ENCODE results near the gene ZRANB3. TPM values are rescaled to one million over a fixed set of nuclear protein-coding genes. Genes with fewer than 3 reads are reported as not detected.

The ZRANB3 gene
- total and polyA plus RNA-seq, 2 donors (not counting 1 experiment from before 2014, with no cell fraction given): 4.8 to 7.4 TPM

DNA sequence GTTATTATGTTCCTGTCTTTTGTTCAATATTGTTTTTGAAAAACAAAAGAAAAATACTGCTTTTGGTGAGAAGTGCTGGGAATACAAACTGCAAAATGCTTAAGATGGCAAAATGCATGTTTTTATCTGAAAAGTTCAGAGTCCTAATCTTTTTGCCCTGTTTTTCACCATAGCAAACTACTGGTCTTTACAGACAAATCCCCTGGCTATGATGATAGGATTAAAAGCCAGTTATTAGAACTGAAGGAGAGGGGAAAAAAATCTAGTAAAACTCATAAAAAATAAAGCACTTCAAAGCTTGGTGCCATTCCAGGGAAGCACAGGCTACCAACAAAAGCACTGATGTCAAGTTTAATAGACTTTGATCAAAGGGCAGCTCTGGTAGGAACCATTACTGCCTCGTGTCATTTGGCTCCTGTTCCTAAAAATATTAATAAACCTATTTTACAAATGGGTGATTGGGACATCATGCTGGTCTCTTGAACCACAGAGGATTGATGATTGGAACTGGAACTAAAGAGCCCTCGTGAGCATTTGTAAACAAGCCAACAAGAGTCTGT is 284.2 kb downstream of the ZRANB3 start:
- H3K27me3 ChIP-seq (ENCODE audit: control insufficient read depth, insufficient read depth, low read length): no peaks in the 10 kb centered on the region
- H3K4me3 ChIP-seq (replicated peaks in 1 of 4; ENCODE audit: control extremely low read depth in 1 of 4, insufficient read depth in 1 of 4, low read depth in 3 of 4, low read length in 4 of 4): no peak overlapping the region
- no peak overlapping the region for H3K9ac ChIP-seq (ENCODE audit: insufficient read depth, low read length)
- H3K79me2 ChIP-seq (ENCODE audit: control insufficient read depth, insufficient read depth, low read length): no peaks in the 10 kb centered on the region
- H3K4me1 ChIP-seq (ENCODE audit: control insufficient read depth, extremely low read depth, insufficient read depth, low read length): no peaks in the 10 kb centered on the region
- H3K9me3 ChIP-seq (ENCODE audit: control insufficient read depth, insufficient read depth, low read depth, low read length): no peaks in the 10 kb centered on the region
- no peak for DNase-seq (ENCODE audit: low read depth in 2 of 2)
- TF ChIP-seq, protein P1, sequence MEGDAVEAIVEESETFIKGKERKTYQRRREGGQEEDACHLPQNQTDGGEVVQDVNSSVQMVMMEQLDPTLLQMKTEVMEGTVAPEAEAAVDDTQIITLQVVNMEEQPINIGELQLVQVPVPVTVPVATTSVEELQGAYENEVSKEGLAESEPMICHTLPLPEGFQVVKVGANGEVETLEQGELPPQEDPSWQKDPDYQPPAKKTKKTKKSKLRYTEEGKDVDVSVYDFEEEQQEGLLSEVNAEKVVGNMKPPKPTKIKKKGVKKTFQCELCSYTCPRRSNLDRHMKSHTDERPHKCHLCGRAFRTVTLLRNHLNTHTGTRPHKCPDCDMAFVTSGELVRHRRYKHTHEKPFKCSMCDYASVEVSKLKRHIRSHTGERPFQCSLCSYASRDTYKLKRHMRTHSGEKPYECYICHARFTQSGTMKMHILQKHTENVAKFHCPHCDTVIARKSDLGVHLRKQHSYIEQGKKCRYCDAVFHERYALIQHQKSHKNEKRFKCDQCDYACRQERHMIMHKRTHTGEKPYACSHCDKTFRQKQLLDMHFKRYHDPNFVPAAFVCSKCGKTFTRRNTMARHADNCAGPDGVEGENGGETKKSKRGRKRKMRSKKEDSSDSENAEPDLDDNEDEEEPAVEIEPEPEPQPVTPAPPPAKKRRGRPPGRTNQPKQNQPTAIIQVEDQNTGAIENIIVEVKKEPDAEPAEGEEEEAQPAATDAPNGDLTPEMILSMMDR (conservative IDR thresholded peaks at IDR 0.05 in 1 of 2, IDR thresholded peaks at IDR 0.05 in 1 of 2; ENCODE audit: low read depth in 1 of 2, low read length in 2 of 2): no peak
- TF ChIP-seq EZH2 (IDR thresholded peaks at IDR 0.05; ENCODE audit: low read length, missing control alignments): no peak
- no peaks in the 10 kb centered on the region for H4K20me1 ChIP-seq (ENCODE audit: control insufficient read depth, extremely low read depth, insufficient read depth, low read length)
- H2AFZ ChIP-seq (ENCODE audit: low read length): no peak overlapping the region
- H3K27ac ChIP-seq (ENCODE audit: insufficient read depth, low read length): no peak overlapping the region
- H3K36me3 ChIP-seq (ENCODE audit: control insufficient read depth, insufficient read depth, low read length): no peaks in the 10 kb centered on the region
- H3K4me2 ChIP-seq (ENCODE audit: extremely low read depth, insufficient read depth, low read length): no peak overlapping the region

DNA sequence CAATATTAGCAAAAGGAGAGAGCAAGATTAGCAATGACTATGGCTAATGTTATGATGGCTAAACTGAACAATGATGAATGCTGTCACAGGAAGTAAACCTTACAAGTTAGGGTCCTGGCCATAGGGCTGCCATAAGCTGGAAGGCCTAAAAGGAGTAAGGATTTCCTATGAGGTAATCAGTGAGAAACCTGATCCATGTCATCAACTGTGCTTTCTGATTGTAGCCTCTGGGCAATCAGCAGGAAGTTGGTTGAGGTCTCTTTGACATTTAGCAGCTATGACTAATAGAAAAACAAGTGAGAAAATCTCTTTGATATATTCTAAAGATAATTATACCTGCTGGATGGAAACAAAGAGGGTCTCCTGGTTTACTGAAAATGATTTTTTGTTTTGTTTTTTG is 285.9 kb downstream of the ZRANB3 start:
- H3K4me2 ChIP-seq (ENCODE audit: extremely low read depth, insufficient read depth, low read length): no peak overlapping the region
- H4K20me1 ChIP-seq (ENCODE audit: control insufficient read depth, extremely low read depth, insufficient read depth, low read length): no peaks in the 10 kb centered on the region
- H2AFZ ChIP-seq (ENCODE audit: low read length): no peak overlapping the region
- TF ChIP-seq EZH2 (IDR thresholded peaks at IDR 0.05; ENCODE audit: low read length, missing control alignments): no peak
- TF ChIP-seq, protein P1 (conservative IDR thresholded peaks at IDR 0.05 in 1 of 2, IDR thresholded peaks at IDR 0.05 in 1 of 2; ENCODE audit: low read depth in 1 of 2, low read length in 2 of 2): no peak
- no peaks in the 10 kb centered on the region for H3K79me2 ChIP-seq (ENCODE audit: control insufficient read depth, insufficient read depth, low read length)
- H3K27me3 ChIP-seq (ENCODE audit: control insufficient read depth, insufficient read depth, low read length): no peaks in the 10 kb centered on the region
- H3K9me3 ChIP-seq (ENCODE audit: control insufficient read depth, insufficient read depth, low read depth, low read length): no peaks in the 10 kb centered on the region
- peak; percentile 36 to 67 for DNase-seq (ENCODE audit: low read depth in 2 of 2)
- H3K9ac ChIP-seq (ENCODE audit: insufficient read depth, low read length): no peak overlapping the region
- H3K36me3 ChIP-seq (ENCODE audit: control insufficient read depth, insufficient read depth, low read length): no peaks in the 10 kb centered on the region
- H3K4me3 ChIP-seq (replicated peaks in 1 of 4; ENCODE audit: control extremely low read depth in 1 of 4, insufficient read depth in 1 of 4, low read depth in 3 of 4, low read length in 4 of 4): no peak overlapping the region
- H3K4me1 ChIP-seq (ENCODE audit: control insufficient read depth, extremely low read depth, insufficient read depth, low read length): no peaks in the 10 kb centered on the region
- H3K27ac ChIP-seq (ENCODE audit: insufficient read depth, low read length): no peak overlapping the region

DNA sequence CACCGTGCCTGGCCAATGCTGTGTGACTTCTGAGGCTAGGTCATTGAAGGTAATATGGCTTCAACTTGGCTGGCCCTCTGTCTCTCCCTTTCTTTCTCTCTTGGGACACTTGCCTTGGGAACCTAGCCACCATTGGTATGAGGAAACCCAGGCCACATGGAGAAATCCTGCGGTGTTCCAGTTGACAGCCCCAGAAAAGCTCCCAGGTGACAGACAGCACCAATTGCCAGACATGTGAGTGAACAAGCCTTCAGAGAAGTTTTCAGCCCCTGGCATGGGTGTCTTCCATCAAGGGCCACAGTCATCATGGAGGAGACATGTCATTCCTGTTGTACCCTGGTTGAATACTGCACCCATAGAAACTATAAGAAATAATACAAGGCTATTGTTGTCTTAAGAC is 292.4 kb downstream of the ZRANB3 start:
- no peaks in the 10 kb centered on the region for H3K79me2 ChIP-seq (ENCODE audit: control insufficient read depth, insufficient read depth, low read length)
- no peak overlapping the region for H3K4me2 ChIP-seq (ENCODE audit: extremely low read depth, insufficient read depth, low read length)
- DNase-seq (ENCODE audit: low read depth in 2 of 2): no peak
- H4K20me1 ChIP-seq (ENCODE audit: control insufficient read depth, extremely low read depth, insufficient read depth, low read length): no peaks in the 10 kb centered on the region
- H3K4me3 ChIP-seq (replicated peaks in 1 of 4; ENCODE audit: control extremely low read depth in 1 of 4, insufficient read depth in 1 of 4, low read depth in 3 of 4, low read length in 4 of 4): no peak overlapping the region
- no peaks in the 10 kb centered on the region for H3K27me3 ChIP-seq (ENCODE audit: control insufficient read depth, insufficient read depth, low read length)
- no peaks in the 10 kb centered on the region for H3K4me1 ChIP-seq (ENCODE audit: control insufficient read depth, extremely low read depth, insufficient read depth, low read length)
- no peak overlapping the region for H3K27ac ChIP-seq (ENCODE audit: insufficient read depth, low read length)
- H2AFZ ChIP-seq (ENCODE audit: low read length): no peak overlapping the region
- no peak overlapping the region for H3K9ac ChIP-seq (ENCODE audit: insufficient read depth, low read length)
- H3K9me3 ChIP-seq (ENCODE audit: control insufficient read depth, insufficient read depth, low read depth, low read length): no peaks in the 10 kb centered on the region
- TF ChIP-seq, protein P1 (conservative IDR thresholded peaks at IDR 0.05 in 1 of 2, IDR thresholded peaks at IDR 0.05 in 1 of 2; ENCODE audit: low read depth in 1 of 2, low read length in 2 of 2): no peak
- TF ChIP-seq EZH2 (IDR thresholded peaks at IDR 0.05; ENCODE audit: low read length, missing control alignments): no peak
- no peaks in the 10 kb centered on the region for H3K36me3 ChIP-seq (ENCODE audit: control insufficient read depth, insufficient read depth, low read length)
